Embryonic facial prominence (tissue), 1 donor: Measurements from ENCODE around the gene PDGFB.

Source experiments
- DNase-seq: peaks from one replicate; pipeline ENCODE4 v3.0.0-alpha.2; 2016; ENCODE audit errors: extremely low spot score

The PDGFB gene

DNA sequence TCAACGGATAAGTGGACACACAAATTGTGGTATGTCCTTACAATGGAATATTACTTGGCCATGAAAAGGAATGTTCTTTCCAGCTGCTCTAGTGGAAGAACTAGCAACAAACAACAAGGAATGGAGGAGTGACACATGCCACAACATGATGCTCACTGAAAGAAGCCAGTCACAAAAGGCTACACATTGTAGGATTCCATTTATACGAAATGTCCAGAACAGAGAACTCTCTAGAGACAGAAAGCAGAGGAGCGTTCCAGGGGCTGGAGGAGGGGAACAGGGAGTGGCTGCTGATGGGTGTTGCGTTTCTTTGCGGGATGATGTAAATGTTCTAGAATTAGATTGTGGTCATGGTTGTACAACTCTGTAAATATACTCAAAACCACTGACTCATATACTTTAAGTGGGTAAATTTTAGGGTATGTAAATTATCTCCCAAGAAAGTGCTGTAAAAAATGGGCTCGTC is 32.4 kb upstream of the PDGFB start:
- no peak for DNase-seq

DNA sequence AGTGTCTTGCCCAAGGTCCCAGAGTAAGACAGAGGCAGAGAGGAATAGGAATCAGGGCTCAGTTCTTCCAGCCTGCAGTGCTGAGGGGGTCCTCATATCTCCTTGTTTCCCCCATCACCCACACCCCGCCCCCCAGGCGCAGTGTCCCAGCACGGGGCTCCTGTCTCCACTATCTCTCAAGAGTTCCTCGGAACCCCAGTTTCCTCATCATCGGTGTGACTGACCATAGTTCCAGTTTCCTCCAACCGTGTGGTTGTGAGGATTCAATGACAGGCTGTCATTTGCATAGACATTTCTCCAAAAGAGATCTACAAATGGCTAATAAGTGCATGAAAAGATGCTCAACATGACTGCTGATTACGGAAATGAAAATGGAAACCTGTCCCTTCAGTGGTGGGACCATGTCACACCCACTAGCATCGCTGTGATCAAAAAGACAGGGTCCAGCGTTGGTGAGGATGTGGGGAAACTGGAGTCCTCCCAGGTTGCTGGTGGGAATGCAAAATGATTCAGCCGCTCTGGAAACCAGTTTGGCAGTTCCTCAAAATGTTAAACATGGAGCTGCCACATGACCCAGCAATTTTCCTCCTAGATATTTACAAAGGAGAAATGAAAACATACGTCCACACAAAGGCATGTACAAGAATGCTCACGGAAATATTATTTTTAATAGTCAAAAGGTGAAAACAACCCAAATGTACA is 31.8 kb upstream of the PDGFB start:
- DNase-seq, result no peak

DNA sequence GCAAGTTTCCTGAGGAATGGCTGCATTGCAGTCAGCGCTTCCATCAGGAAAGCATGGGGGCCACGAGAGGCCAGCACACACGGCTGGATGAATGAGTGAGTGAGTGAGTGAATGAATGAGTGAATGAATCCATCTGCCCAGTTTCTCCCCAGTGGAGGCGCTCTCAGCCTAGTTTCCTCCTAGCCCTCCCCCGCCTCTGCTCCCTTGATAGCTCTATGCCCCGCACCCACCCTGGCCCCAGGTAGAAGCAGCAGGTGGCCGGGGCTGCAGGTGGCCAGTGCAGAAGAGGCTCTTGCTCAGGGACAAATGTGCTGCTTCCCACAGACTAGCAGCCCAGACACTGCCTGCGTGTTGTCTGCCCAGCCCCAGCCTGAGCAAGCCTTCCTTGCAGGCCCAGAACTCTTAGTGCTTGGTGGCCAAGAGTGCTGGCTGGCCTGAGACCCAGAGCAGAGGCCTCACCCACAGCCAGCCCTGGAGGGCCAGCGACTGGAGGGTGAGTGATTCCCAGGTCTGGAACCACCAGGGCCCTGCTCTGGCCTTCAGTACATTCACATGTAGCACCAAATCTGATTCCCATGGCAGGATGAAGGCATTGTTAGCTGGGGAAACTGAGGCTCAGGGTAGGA is 31.1 kb upstream of the PDGFB start:
- no peak for DNase-seq

DNA sequence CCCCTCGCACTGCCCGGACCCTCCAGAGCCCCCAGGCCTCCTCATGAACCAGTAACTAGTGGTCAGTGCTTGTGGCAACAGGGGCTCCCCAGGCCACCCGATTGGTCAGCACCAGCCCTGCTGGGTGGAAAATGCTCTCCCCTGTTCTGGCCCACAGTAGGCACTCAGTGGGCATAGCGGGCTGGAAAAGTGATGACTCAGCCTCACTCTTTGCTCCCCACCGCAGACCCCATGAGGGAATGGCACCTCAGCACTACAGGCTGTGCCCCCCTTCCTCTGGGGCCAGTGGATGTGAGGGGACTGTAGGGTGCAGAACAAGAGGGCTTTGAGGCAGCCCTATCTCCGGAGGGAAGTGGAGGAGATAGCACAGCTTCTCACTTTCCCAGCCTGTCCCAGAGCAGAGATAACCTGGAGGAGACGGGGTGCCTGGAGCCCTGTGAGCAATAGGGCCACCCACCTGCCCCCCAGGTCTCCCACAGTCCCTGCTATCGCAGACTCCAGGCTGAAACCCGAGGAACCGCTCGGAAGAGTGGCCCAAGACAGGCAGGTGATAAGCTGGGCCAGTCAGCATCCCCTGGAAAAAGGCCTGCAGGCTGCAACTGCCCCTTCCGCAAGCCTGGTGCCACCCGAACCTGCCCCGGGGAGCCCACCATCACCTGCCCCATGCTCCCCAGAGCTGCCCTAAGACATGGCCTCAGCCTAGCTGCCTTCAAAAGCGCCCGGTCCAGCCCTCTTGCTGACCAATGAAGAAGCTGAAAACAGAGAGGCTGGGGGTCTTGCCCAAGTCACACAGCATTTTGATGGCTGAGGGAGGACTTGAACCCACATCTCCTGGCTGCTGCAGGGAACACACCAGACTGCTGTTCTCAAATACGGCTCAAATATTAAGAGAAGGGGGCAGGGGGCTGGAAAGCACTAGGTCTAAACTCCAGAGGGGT is 29.4 kb upstream of the PDGFB start:
- no peak for DNase-seq

DNA sequence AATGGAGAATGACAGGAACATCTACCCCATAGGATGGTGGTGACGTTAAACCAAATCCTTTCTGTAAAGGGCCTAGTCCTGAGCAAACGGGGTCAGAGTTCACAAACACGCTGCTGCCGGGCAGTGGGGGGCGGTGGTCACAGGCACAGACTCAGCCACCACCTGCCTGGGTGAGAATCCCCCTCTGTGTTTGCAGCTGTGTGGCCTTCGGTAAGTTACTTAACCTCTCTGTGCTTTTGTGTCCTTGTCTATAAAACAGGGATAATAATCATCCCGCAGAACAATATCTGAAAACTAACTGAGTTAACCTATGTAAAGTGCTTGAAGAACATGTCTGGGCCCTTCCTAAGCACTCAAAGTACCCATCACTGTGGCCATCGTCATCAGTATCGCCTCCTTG is 26.0 kb upstream of the PDGFB start:
- DNase-seq, result no peak

DNA sequence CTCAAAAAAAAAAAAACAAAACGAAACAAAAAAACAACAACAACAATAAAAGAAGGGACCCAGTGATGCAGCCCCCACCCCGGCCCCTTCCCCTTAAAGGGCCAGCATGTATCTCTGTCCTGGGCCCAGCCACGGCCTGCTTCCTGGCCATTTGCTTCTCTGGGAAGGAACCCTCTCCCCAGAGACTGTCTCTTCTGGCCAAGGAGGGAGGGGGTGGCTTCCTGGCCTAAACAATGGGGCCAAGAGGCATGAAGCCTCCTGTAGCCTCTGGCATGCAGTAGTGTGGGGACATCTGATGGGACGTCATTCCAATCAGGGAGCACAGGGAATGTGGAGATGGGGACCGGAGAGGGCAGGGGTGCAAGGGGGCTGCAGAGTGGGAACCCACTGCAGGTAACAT is 25.5 kb upstream of the PDGFB start:
- no peak for DNase-seq

DNA sequence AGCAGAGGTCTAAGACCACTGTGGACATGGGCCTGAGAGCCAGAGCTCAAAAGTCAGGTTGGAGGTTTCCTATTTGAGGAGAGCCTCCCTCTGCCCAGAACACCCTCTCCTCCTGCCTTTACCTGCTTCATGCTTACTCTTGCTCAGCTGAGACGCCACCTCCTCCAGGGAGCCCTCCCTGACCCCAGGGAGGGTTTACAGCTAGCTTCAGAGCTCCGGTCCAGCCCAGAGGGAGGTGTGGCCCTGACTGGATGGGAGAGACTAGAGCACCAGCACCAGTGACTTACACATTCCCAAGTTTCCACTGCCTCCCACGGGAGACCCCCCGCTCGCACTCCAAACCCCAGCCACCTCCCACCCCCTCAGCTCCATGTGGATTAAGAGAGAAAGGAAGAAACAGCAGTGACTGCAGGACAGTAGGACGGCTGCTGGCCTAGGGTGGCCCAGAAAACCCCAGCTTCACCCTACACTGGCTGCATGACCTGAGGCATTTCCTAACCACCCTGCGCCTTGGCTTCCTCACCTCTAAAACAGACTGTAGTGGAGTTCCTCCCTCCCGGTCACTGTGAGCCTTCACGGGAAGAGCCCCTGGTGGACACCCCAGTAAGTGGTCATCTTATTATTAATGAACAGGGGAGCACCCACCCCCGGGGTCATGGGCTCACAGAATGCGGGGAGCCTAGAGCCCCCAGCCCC is 24.5 kb upstream of the PDGFB start:
- no peak for DNase-seq

DNA sequence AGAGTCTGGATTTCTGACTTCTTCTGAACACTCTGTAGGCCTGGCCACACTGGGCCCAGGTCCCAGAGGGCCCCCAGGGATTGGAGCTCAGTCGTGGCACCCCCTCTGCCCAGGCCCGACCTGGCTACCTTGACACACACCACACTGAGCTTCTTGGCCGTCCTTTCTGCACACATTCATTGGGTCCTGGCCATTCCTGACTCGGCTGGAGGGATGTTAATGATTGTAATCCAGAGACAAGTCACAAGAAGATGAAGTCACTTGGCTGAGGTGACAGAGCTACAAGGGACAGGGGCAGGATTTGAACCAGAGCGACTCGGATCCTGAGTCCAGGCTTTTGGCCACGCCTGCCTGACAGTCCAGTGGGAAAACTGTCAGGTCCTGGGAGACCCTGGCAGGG is 23.9 kb upstream of the PDGFB start:
- DNase-seq, result no peak

DNA sequence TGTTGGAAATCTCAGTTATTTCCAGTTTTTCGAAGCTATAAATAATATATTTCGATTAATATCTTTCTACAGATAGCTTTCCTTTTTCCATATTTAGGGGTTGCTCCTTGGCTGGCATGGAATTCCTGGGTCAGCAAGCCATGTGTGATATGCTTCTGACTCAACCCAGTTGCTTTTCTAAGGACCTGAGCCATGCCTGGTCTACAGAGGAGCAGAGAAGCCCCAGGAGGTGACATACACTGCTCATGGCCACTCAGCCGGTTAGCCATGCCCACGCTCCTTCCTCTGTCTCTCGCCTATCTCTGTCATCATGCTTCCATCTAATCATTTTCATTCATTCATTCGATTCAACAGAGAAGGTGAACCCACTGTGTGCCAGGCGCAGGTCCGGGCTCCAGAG is 23.2 kb upstream of the PDGFB start:
- DNase-seq, result no peak

DNA sequence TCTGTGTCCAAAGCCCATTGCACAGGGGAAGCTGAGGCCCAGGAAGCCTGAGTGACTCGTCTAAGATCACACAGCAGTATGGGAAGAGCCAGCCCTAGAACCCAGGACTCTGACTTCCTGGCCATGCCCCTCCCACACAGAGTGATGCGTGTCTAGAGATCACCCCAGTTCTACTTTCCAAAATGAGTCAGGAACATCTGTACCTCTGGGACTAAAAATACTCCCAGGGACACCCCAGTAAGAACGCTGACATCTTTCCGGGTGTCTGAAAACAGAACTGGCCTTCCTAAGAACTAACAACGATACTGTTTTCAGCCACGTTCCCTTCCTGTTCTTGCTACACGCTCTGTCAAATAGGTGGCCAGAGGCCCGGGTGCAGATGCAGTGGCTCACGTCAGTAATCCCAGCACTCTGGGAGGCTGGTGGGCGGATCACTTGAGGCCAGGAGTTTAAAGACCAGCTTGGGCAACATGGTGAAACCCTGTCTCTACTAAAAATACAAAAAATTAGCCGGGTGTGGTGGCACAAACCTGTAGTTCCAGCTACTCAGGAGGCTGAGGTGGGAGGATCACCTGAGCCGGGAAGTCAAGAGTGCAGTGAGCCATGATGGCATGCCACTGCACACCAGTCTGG is 21.7 kb upstream of the PDGFB start:
- DNase-seq, result no peak

DNA sequence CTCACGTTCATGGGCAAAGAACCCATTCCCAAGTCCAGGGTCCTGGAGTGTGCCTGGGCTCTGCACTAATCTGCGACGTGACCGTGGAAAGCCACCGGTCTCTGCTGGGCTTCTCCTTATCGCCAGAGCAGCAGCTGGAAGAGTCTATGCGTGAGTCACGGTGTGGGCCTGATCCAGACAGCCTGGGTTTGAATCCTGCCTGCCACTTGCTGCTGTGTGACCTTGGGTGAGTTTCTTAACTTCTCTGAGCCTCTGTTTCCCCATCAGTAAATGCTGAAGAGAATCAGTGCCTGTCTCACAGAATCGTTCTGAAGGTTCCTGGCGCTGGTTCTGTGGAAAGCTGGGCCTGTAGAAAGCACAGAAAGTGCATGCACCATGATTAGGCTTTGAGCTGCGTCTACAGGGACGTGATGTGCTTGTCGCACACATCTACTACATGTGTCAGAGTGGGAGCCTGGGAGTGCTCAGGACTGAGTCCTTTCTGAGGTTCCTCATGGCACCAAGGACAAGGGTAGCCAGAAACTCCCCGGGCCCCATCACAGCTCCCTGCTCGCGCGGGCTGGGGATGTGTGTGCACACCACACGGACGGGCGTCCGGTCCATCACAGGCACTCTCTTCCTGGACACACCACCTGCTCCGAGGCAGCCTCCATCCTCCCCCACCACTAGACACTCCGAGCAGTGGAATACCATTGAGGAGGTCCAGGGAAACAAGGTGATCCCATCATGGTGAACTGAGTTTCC is 20.5 kb upstream of the PDGFB start:
- DNase-seq, result no peak

DNA sequence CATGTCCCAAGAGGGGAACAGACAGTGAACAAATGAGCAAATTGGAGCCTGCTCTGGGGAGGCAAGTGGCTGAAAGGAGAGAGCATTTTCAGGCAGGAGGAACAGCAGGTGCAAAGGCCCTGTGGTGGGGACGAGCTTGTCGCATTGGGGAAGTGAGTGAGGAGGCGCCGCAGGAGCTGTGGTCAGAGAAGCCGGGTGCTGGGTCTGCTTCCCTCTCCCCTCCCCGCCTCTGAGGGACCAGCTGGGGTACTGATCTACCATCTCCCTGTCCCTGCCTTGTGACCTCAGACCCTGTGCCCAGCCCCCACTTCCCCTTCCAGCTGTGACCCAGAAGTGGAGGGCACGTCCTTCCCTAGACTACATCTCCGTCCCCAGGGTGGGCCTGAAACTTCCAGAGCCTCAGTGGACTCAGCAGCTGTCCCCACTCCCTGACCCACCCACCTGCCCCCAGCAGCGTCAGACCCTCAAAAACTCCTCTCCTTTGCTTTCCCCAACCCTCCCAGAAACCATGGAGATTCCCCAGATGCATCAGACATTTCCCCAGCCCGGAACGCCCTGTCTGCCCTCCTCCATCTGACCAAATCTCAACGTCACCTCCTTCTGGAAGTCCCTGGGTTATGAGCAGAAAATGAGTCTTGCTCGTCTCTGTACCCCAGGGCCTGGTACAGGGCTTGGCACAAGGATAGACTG is 19.7 kb upstream of the PDGFB start:
- DNase-seq, result no peak

DNA sequence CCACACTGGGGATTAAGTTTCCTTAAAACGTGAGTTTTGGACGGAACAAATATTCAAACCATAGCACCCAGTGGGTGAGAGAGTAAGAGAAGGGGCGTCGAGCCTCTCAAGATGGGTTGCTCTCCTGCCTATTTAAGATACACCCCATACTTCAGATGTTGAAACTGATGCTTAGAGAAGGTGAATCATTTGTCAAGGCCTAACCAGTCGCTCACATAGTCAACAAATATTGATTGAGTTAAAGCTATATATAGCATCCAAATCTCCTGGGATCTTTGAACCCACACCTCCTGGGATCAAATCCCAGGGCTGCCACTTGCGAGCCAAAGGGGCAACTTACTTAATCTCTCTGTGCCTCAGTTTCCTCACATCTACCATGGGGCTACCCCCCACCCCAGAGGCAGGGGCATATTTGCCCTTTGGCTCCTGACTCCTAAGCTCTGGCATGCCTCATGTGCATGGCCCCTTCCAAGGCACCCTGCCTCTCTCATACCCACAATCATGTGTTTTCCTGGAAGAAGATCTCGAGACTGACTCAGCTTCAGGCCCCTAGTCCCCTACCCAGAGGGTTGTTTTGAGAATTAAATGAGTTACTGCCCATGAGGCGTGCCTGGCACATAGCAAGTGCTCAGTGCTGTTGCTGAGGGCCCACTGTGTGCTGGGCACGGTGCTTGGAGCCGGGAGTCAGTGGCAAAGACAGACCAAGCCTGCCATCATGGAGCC is 19.0 kb upstream of the PDGFB start:
- no peak for DNase-seq

DNA sequence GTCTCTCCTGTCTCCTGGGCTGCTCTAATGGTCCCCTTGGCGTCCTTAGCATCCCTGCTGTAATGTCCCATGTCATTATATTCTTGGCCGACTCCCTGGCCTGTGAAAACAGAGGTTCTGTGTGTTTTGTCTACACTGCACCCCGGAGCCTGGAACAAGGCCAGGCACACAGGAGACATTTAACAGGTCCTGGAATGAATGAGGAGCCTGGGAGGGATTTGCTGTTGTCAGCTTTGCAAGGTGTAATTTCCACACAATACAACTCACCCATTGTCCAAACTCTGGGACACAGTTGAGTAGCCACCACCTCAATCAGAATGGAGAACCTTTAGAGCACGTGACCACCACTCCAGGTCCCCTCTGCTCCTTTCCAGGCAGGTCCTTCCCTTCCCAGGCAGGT is 14.9 kb upstream of the PDGFB start:
- DNase-seq, result no peak

DNA sequence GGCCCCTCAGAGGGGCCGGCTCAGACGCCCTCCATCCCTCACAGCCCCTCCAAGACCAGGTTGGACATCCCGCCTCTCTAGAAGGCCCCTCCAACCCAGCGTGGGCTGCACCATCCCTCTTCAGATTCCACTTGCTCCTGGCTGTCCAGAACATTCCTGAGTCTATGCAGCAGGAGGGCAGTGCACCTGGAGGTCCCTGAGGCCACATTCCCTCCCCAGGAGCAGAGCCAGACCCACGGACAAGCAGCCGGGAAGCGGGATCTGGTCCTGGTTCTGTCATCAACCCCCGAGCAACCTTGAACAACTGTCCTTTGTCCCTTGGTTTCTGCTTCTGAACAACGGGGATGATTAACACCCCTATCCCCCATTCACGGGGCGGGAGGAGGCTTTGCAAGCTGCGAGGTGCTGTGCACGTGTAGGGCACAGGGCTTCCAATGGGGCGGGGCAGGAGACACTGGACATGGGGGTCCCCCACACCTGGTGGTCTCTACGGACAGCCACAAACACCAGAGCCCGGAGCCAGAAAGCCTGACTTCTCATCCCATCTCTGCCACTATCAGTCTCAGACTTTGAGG is 13.2 kb upstream of the PDGFB start:
- DNase-seq, result no peak

DNA sequence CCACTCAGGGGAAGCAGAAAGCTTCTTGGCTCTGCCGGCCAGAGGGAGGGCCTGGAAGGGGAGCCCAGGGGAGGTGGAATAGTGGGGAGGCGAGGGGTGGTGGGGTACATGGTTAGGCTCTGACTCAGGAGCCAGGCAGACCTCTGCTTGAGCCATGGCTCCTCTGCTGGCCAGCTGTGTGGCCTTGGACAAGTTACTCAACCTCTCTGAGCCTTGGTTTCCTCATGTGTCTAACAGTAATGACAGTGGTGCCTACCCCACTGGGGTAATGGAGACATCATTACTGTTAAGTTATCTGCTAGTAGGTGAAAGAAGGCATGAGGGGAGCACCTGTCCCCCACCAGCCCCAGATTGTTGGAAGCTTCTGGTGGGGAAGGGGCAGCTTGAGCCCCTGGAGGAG is 12.2 kb upstream of the PDGFB start:
- DNase-seq, result no peak

DNA sequence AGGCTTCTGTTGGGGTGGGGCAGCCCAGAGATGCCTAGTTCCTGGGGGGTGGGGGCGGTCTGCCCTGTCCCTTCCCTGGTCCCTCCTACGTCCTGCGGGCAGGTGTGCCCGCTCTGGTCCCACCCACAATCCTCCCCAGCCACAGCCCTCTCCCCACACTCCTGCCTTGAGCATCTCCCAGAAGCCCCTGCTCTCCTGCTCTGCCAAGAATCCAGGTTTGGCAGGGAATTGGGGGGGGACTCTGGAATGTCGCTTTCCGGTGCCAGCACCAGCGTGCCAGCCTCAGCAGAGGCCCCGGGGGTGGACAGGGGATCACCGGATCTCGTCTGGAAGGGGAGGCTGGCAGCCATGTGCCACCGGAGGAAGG is 11.4 kb upstream of the PDGFB start:
- no peak for DNase-seq

DNA sequence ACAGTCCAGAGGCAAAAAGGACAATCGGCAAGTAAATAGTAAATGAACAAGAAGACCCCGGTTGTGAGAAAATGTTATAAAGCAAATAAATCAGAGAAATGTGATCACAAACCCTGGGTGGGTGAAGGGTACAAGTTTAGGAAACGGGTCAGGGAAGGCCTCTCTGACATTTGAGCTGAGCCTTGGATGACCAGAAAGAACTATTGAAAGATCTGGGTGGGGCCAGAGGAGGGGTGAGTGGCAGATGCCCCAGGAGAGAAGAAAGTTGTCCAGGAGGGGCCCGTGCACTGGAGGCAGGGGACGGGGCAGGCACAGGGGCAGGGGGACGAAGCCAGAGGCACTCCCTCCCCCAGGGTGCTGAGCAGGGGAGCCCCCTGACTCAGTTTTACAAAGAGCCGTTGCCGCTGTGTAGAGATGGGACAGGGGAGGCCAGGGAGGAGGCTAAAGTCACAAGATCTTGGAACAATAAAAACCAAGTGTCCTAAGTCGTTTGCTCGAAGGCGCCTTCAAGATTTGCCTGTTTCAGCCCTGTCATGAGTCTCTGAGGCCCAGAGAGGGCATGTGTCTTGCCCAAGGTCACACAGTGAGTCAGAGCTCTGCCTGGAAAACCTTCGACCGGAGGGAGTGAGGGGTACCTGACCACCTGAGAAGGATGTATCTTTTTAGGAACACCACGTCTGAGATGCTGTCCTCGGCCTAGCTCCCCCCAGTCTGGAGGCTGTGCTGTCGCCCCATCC is 10.8 kb upstream of the PDGFB start:
- DNase-seq, result no peak
